Activated CD8-positive, alpha-beta memory T cell treated with anti-CD3 and anti-CD28 coated beads for 36 hours (primary cell): Measurements from ENCODE around the gene RTEL1. TPM values are rescaled to one million over a fixed set of nuclear protein-coding genes. Genes with fewer than 3 reads are reported as not detected.
"Not testable (repeated sequence)": the region's sequence is repeated elsewhere in the genome, so short reads cannot be mapped to it uniquely, and the experiment has no call there.

Experiments used
- CTCF ChIA-PET: fragments of 350-600 bp; sonication (Branson Sonifier 250); formaldehyde crosslinking; loops from one replicate; lab custom pipeline; 2021; ENCODE audit warnings: antibody characterized with exemption; lab: Charles Lee
- POLR2A ChIA-PET: fragments of 350-600 bp; sonication (Branson Sonifier 250); formaldehyde crosslinking; loops from one replicate; lab custom pipeline; 2021; ENCODE audit warnings: antibody characterized with exemption; lab: Charles Lee
- total RNA-seq, 2 experiments: library from RNA; stranded (reverse); gene quantifications; one replicate each; pipeline ENCODE4 v1.2.3, GENCODE V29; 2021

RTEL1 gene
- total RNA-seq, 2 experiments from 2014 or later: 51.2 to 56.8 TPM

DNA sequence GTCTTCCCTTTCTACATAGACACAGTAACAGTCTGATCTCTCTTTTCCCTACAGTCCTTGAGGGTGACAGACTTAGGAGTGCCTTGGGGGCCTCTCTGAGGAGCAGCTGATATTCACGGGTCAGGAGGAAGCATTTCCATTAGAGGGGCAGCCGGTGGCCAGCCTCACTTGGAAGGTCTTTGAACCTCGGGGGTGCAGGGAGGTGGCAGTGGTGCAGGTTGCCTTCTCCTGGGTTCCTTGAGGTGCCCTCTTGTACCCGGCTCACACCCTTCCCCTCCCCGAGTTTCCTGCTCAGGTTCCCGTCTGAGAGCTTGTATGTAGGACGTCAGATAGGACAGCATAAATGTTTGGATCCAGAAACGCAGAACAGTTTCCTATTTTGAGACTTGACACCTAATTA, 2.5 kb downstream of the RTEL1 start:
- POLR2A ChIA-PET: interaction anchor here (0.6 kb wide), 1 partner anchor 119 kb away, joined by 4 read pairs; no protein-coding TSS in a partner anchor
- CTCF ChIA-PET: interaction anchor here (0.9 to 1.1 kb wide), 3 partner anchors 9 to 121 kb away, joined by 3 read pairs; partner anchors contain the start of gene SRMS

DNA sequence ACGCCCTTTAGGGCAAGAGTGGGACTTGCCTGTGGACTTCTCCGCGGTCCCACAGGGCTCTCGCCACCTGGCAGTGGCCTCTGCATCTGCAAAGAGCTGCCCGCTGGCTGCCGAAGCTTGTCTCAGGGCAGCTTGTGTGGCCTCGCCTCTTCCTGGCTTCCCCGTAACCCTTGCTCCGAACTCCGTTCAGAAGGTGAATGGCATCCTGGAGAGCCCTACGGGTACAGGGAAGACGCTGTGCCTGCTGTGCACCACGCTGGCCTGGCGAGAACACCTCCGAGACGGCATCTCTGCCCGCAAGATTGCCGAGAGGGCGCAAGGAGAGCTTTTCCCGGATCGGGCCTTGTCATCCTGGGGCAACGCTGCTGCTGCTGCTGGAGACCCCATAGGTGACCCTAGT, 3.0 kb downstream of the RTEL1 start:
- CTCF ChIA-PET: interaction anchor here (0.9 to 1.1 kb wide), 3 partner anchors 8 to 121 kb away, joined by 3 read pairs; partner anchors contain the start of gene SRMS
- POLR2A ChIA-PET: interaction anchor here (0.6 kb wide), 1 partner anchor 119 kb away, joined by 4 read pairs; no protein-coding TSS in a partner anchor

DNA sequence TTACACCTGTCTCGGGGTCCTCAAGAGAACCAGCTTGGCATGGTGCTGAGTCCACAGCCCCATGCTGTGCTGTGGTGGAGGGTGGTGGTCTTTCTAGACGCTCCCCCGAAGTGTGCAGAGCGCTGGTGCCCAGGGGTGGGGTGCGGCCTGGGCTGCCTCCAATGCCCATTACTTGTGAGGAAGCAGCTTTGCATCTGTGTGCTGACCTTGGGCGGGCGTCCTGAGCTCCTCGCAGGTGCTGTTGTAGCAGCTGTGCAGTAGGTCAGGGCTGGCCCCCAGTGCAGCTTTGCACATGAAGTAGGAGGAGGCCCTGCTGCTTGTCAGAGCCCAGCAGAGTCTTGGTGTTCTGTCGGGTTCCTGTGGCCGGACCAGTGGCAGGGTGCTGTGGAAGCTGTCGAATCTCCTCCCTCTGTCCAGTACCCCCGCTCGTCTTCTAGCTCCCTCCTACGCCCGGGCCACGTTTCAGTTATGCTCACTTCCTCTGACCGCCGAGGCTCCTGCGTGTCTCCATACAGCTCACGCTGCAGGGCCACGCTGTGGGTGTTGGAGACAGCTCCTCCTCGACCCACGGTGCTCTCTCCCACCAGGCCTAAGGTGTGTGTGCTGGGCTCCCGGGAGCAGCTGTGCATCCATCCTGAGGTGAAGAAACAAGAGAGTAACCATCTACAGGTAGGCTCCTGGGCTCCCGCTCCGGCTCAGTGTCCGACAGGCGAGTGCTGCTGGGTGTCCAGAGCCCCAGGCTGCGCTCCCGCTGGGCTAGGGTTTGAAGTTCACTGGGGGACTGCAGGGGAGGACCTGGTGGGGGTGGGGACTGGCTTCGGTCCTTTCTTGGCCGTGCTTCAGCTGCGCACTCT, 4.1 kb downstream of the RTEL1 start:
- ChIA-PET POLR2A (no interaction called here), CTCF (interaction anchor here (1.0 to 1.4 kb wide), 3 partner anchors 13 to 122 kb away, joined by 3 to 4 read pairs (median 3); partner anchors contain the start of genes ARFRP1 and ZGPAT)

DNA sequence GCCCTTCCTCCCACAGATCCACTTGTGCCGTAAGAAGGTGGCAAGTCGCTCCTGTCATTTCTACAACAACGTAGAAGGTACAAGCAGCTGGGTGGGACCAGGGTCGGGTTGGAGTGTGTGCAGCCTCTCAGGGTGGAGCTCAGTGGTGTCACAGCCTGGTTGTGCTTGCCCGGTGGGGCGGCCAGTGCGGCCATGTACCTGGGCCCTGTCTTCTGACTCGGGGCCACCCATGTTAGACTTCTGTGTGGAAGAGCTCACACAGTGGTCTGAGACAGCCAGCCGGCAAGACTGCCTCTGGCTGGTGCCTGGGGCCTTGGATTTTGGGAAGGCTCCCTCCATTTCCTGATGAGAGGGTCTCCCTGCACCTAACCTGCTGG, 4.7 kb downstream of the RTEL1 start:
- ChIA-PET POLR2A (no interaction called here), CTCF (interaction anchor here (1.3 to 1.4 kb wide), 2 partner anchors 44 to 122 kb away, joined by 3 to 4 read pairs; partner anchors contain the start of genes ARFRP1 and ZGPAT)

DNA sequence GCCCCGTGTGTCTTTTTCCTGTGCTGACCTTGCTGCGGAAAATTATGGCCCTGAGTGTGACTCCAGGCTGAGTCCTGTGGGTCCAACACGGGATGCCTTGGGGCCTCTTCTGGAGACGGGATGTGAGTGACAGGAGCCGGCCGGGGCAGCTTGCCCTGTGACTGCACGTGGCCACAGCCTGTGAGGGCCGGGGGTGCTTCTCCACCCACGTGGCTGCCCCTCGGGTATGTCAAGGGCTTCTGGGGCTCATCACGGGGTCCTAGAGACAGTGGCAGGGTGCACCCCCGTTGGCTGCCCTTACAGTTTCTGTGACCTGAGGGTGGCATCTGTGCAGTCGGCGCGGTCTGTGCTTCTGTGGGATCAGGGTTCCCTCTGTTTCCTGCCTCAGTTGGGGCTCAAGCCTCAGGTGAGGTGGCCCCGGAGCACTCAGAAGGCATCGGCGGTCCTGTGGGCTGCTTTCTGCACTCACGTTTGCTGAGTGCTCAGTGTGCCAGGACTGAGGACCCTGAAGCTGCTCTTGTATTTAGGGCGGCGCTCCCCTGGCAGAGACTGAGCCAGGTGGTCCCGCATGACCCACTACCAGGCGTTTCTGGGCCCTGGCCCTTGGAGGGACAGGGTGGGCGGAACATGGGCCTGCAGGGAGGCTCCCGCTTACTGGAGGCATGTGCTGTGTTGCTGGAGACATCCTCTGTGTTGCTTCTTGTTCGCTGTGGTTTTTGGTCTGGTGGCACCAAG, 5.4 kb downstream of the RTEL1 start:
- POLR2A ChIA-PET: no interaction called here
- CTCF ChIA-PET: no interaction called here

DNA sequence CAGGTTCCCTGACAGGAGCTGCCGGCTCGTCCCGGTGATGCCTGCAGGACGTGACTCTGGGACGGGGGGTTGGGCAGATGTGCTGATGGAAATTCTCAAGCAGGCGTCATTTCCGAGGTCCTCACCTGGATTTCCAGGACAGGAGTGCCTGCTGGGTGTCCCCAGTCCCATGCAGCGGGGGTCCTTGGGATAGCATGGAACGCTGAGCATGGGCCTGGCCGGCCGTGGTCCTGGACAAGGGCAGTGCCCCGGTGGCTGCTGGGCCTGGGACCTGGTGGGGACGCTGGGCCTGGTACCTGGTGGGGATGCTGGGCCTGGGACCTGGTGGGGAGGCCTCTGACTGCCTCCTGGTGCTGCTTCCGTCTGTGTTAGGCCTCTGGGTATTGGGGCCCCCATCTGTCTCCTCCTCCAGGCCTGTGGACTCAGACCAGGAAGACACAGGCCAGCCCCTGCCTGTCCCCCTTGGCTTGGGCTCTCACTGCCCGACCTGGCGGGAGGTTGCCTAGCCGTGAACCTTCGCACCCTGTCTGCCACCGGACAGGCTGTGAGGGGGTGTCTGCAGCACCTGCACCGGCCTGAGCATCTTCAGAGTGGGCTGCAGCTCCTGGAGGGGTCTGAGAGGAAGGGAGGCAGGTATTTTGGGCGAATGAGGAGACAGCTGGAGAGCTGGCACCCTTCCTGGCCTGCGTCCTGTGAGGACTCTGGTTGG, 6.2 kb downstream of the RTEL1 start:
- ChIA-PET POLR2A (no interaction called here), CTCF (interaction anchor here (0.9 kb wide), 1 partner anchor 111 kb away, joined by 3 read pairs; no protein-coding TSS in a partner anchor)

DNA sequence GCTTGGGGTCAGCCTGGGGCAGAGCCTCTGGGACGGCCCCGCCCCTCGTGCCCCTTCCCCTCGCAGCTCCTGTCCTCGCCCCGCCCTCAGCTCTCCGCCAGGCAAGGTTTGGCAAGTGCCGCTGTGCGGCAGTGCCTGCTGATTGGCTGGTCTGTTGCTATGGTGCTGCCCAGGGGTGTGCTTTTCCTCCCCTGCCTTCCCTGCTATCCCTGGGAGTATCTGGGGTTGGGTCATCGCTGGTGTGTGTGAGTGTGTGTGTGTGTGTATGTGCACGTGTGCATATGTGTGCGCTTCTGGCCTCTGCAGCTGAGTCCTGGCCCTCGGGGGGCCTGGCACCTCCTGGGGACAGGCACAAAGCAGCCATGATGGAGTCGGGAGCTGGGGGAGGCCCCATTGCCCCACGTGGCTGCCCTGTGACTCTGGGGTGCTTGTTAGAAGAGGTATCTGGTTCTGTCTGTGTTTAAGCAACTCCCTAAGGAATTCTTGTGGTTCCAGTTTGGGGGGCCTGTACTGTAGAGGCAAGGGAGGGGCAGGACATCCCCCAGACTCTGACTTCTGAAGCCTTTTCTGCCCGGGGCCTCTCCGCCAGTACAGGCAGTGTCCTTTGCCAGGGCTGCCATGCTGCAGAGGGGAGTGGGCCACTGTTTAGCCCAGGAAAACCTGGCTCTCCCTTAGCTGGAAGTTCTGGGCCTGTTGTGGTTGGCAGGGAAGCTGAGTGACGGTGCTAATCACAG, 6.9 kb downstream of the RTEL1 start:
- ChIA-PET POLR2A (no interaction called here), CTCF (interaction anchor here (0.9 kb wide), 1 partner anchor 110 kb away, joined by 3 read pairs; no protein-coding TSS in a partner anchor)

DNA sequence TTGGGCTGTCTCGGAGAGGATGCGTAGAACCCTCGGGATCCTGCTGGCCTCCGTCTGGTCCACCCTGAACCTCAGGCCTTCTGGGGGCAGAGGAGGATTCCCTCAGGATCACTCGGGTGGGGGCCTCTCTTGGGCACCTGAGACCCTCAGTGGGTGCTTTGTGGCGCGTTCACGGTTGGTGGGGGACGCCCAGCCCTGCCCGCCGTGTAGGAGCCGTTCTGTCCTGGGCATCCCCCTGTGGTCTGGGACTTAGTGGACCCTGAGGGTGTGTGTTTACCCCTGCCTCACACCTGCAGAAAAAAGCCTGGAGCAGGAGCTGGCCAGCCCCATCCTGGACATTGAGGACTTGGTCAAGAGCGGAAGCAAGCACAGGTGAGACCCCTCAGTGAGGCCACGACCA, 7.6 kb downstream of the RTEL1 start:
- ChIA-PET CTCF (no interaction called here), POLR2A (no interaction called here)

DNA sequence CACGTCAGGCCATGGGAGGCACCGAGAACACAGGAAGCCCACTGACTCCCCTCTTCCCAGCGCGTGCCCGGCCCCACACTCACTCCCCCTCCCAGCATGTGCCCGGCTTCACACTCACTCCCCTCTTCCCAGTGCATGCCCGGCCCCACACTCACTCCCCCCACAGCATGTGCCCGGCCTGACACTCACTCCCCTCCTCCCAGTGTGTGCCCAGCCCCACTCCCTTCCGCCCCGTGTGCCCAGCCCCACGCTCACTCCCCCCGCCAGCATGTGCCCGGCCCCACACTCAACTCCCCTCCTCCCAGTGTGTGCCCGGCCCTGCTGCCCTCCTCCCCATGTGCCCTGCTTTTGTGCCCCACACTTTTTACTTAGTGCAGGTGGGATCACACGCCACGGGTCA, 9.7 kb downstream of the RTEL1 start:
- POLR2A ChIA-PET: no interaction called here
- CTCF ChIA-PET: no interaction called here

DNA sequence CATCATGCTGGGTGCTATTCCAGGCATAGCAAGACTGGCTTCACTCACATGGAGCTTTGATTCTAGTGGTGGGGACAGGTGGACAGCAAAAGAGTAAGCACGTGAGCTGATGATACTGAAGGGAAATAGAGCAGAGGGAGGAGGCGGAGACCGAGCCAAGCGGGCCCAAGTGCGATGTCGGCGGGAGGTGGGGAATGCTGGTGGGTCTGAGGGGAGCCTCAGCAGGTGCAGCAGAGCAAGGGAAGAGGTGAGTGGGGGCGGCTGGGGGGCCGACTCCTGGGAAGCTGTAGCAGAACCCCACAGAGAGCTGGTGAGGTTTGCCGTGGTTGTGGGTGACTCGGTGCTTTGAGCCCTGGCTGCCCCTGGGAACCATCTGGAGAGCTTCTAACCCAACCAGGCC, 10.2 kb downstream of the RTEL1 start:
- POLR2A ChIA-PET: no interaction called here

DNA sequence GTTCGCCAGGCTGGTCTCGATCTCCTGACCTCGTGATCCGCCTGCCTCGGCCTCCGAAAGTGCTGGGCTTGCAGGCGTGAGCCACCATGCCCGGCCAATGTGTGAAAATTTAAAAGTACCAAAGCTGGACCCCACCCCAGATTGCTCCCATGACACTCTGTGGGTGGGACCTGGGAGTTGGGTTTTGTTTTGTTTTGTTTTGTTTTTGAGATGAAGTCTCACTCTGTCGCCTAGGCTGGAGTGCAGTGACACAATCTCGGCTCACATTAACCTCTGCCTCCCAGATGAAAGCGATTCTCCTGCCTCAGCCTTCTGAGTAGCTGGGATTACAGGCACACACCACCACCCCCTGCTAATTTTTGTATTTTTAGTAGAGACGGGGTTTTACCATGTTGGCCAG, 13.6 kb downstream of the RTEL1 start:
- CTCF ChIA-PET, POLR2A ChIA-PET: not testable (repeated sequence)

More for the DNA sequence above, 10.2 kb downstream of the RTEL1 start:
- CTCF ChIA-PET: no interaction called here

DNA sequence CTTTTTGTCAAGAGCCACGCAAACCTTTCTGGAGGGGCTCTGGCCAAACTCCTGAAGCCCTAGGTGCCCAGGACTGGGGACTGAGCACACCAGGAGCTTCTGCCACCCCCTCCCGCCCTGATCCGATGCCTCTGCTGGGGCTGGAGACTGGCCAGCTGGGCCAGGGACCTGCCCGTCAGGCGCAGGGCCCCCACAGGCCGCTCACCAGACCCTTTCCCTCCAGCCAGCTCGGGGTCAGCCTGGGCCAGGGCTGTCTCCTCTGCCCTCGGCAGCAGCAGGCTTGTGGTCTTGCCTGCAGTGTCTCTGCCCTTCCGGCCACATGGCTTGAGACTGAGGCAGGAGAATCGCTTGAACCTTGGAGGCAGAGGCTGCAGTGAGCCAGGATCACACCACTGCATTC, 14.6 kb downstream of the RTEL1 start:
- ChIA-PET CTCF (no interaction called here), POLR2A (no interaction called here)

DNA sequence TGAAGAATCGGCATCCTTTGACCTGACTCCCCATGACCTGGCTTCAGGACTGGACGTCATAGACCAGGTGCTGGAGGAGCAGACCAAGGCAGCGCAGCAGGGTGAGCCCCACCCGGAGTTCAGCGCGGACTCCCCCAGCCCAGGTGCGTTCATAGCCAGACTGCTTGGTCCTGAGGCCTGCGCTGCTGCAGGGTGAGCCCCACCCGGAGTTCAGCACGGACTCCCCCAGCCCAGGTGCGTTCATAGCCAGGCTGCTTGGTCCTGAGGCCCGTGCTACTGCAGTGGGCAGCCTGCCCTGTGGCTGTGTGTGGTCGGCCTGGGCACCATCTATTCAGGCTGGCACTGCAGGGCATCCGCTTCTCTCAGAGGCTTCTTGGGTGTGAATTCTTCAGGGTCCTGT, 15.8 kb downstream of the RTEL1 start:
- ChIA-PET POLR2A (no interaction called here), CTCF (no interaction called here)

DNA sequence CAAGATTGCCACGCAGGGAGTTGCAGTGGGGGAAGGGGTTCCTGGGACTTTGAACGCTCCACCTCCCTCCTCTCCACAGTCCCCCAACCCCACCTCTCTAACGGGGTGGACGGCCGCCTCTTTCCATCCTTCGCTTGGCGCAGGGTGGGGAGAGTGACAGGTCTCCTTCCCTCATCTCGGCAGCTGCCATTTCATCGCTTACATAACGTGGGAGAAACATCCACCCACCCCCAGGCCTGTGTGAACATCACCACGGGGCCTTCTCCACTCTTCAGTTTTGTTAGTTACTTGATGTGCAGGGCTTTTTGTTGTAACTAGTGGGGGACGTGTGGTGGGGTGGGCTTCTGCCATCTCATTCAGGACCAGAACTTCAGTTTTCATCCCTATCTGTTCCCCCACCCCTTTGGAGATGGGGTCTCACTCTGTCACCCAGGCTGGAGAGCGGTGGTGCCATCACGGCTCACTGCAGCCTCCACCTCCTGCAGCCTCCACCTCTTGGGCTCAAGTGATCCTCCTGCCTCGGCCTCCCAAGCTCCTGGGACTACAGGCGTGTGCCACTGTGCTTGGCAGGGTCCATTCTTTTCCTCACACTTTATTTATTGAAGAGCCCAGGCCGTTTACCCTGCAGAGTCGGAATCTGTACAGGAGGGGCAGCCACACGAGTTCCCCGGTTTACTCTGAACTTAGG, 17.7 kb downstream of the RTEL1 start:
- ChIA-PET POLR2A (no interaction called here), CTCF (interaction anchor here (1.3 kb wide), 1 partner anchor 14 kb away, joined by 3 read pairs; no protein-coding TSS in a partner anchor)

DNA sequence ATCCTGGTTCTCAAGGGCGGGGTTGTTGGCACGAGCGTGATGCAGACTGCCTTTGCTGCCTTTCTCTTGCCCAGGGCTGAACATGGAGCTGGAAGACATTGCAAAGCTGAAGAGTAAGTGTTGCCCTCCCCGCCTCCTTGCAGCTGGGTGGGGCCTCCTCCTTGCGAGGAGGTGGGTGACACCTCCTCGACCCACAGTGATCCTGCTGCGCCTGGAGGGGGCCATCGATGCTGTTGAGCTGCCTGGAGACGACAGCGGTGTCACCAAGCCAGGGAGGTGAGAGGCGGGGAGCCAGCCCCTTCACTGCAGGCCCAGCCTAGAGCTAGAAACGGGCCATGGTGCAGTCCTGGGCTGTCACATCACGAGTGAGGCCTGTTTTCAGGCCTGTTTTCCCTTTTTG, 20.0 kb downstream of the RTEL1 start:
- CTCF ChIA-PET: no interaction called here
- POLR2A ChIA-PET: no interaction called here

DNA sequence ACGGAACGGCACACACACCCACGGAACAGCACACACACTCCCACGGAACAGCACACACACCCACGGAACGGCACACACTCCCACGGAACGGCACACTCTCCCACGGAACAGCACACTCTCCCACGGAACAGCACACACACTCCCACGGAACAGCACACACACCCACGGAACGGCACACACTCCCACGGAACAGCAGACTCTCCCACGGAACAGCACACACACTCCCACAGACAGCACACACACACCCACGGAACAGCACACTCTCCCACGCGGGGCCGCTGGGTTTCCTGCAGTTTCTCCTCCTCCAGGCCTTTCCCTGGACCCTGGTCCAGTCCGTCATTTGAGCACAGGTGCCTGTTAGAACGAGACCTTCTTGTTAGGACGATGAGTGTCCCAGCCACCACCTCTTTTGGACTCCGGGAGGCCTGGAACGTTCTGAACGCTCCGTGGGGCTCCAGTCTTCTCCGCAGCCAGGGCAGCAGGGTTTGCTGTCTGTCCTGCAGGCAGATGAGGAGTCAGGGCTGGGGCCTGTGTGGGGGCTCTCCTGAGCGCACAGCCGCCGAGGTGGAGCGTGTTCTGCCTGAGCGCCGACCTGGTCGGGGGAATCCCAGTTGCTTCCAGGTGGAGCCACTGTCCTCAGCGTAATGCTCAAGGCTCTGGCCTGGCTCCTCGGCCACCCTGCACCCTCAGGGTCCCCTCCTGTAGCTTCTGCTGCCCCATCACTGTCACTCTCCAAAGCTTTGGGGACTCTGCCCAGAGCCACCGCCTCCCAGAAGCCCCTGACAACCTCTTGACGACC, 20.8 kb downstream of the RTEL1 start:
- CTCF ChIA-PET: interaction anchor here (0.6 kb wide), 1 partner anchor 47 kb away, joined by 3 read pairs; no protein-coding TSS in a partner anchor
- POLR2A ChIA-PET: no interaction called here

DNA sequence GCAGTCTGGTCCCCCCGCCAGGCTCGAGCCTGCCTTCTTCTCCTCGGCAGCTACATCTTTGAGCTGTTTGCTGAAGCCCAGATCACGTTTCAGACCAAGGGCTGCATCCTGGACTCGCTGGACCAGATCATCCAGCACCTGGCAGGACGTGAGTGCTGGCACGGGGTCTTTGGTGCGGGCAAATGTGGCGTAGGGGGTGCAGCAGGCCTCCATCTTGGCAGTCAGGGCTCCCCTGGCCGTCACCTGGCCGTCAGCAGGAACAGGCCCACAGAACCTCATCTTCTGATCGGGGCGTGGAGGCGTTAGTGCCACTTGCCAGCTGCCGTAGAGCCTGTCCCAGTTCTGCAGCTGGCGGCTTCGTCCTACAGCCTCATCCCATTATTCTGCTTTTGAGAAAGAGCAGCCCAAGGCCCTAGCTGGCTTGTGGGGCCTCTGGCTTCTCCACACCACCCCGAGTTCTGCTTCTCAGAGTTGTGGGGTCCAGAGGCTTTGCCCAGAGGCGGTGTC, 21.7 kb downstream of the RTEL1 start:
- POLR2A ChIA-PET: no interaction called here

More for the DNA sequence above, 21.7 kb downstream of the RTEL1 start:
- CTCF ChIA-PET: interaction anchor here (0.6 kb wide), 1 partner anchor 46 kb away, joined by 3 read pairs; no protein-coding TSS in a partner anchor
